Stomach (tissue), 4 donors: ENCODE results near the gene SIVA1.

Experiments
- POLR2AphosphoS5 ChIP-seq, 3 donors: sonication (generic); formaldehyde crosslinking; IDR thresholded peaks; one replicate each; pipeline ENCODE4 v1.6.1; 2016; ENCODE audit warnings: antibody characterized with exemption in 3 of 3
- TF ChIP-seq, protein P1 (sequence below), 7 experiments: fragments of 450-650 bp in 4 of 7; fragments of 200-600 bp in 3 of 7; sonication (generic) in 3 of 7; IDR thresholded peaks; one replicate each; pipeline ENCODE4 v1.5.1; 2016 to 2019; ENCODE audit warnings: antibody characterized with exemption in 7 of 7, control low read depth in 2 of 7, mild to moderate bottlenecking in 1 of 7

GRCh38 chr14:104706733-104707607, 46.0 kb upstream of the SIVA1 start:
- no peak for TF ChIP-seq POLR2AphosphoS5 (IDR thresholded peaks at IDR 0.05)
- TF ChIP-seq, protein P1, sequence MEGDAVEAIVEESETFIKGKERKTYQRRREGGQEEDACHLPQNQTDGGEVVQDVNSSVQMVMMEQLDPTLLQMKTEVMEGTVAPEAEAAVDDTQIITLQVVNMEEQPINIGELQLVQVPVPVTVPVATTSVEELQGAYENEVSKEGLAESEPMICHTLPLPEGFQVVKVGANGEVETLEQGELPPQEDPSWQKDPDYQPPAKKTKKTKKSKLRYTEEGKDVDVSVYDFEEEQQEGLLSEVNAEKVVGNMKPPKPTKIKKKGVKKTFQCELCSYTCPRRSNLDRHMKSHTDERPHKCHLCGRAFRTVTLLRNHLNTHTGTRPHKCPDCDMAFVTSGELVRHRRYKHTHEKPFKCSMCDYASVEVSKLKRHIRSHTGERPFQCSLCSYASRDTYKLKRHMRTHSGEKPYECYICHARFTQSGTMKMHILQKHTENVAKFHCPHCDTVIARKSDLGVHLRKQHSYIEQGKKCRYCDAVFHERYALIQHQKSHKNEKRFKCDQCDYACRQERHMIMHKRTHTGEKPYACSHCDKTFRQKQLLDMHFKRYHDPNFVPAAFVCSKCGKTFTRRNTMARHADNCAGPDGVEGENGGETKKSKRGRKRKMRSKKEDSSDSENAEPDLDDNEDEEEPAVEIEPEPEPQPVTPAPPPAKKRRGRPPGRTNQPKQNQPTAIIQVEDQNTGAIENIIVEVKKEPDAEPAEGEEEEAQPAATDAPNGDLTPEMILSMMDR (IDR thresholded peaks at IDR 0.05) = no peak
